ENCODE data around the gene SLC12A5. TPM values are rescaled to one million over a fixed set of nuclear protein-coding genes. Genes with fewer than 3 reads are reported as not detected.
A peak's percentile ranks its signal among the peaks of the same experiment; 100 is the strongest.
"Not testable (repeated sequence)": the region's sequence is repeated elsewhere in the genome, so short reads cannot be mapped to it uniquely, and the experiment has no call there.

SLC12A5 gene
- total RNA-seq, 1 donor from 2014 or later = 0.77 TPM

DNA sequence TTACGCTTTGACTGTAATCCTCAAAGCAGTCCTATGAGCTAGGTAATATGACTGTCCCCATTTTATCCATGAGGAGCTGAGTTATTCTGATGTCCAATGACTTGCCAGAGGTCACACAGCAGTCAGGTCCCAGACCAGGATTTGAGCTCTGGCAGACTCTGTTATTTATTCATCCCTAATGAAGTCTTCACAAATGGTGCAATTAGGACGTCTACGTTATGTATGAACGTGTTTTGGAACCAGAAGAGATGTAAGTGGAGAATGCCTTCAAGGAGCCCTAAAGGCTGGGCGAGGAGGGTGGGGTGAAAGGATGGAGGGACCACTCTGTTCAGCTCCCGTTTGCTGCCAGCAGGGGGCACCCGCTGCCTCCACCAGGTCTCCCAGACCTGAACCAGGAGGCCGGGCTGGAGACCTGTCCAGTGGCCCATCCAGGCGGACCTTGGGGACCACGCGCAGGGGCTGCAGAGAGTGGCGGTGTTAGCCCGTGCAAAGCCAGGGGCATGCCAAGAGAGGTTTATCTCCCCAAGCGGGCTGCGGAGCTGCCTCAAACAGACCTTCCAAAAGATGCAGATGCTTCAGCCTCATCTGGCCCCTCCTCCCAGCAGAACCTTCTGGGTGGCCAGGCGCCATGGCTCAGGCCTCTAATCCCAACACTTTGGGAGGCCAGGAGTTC, 41.8 kb upstream of the SLC12A5 start:
- H2AFZ ChIP-seq (replicated peaks) = no peak overlapping the region

DNA sequence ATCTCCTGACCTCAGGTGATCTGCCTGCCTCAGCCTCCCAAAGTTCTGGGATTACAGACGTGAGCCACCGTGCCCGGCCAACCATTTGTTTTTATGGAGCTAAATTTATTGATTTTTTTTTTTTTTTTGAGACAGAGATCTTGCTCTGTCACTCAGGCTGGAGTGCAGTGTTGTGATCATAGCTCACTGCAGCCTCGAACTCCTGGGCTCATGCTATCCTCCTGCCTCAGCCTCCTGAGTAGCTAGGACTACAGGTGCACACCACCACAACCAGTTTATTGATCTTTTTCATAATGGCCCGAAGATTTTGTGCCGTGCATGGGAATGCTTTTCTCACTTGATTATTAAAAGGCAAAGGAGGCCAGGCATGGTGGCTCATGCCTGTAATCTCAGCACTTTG, 40.2 kb upstream of the SLC12A5 start:
- H3K27me3 Mint-ChIP-seq (ENCODE audit: insufficient read depth, low read depth); H3K9me3 ChIP-seq (ENCODE audit: low read depth); H3K4me2 ChIP-seq; H3K4me1 Mint-ChIP-seq; H3F3A ChIP-seq (ENCODE audit: low read depth); H3K27ac ChIP-seq; H3K36me3 ChIP-seq; H3K9ac ChIP-seq; DNase-seq (ENCODE audit: low spot score); H3K79me2 ChIP-seq (ENCODE audit: low read depth); H3K27me3 ChIP-seq; H3K4me3 ChIP-seq; H2AFZ ChIP-seq (replicated peaks); H3K9me3 Mint-ChIP-seq; H3K4me1 ChIP-seq; H4K20me1 ChIP-seq (ENCODE audit: low read depth); H3K4me3 Mint-ChIP-seq; H3K27ac Mint-ChIP-seq; H3K36me3 Mint-ChIP-seq: not testable (repeated sequence)

More for the DNA sequence above, 41.8 kb upstream of the SLC12A5 start:
- no peaks in the 10 kb centered on the region for H3K9me3 Mint-ChIP-seq
- Histone ChIP-seq H3K27me3 (no peaks in the 10 kb centered on the region), H3K36me3 (no peaks in the 10 kb centered on the region), H3K27ac (no peak overlapping the region), H3K4me1 (no peaks in the 10 kb centered on the region), H4K20me1 (ENCODE audit: low read depth) (no peaks in the 10 kb centered on the region), H3K79me2 (ENCODE audit: low read depth) (no peaks in the 10 kb centered on the region), H3K9ac (no peak overlapping the region), H3K9me3 (ENCODE audit: low read depth) (no peaks in the 10 kb centered on the region), H3K4me3 (no peak overlapping the region), H3K4me2 (no peak overlapping the region), H3F3A (ENCODE audit: low read depth) (peaks cover 4% of the 10 kb centered on the region)
- H3K27me3 Mint-ChIP-seq (ENCODE audit: insufficient read depth, low read depth) = peaks cover 2% of the 10 kb centered on the region
- TF ChIP-seq, protein P1, sequence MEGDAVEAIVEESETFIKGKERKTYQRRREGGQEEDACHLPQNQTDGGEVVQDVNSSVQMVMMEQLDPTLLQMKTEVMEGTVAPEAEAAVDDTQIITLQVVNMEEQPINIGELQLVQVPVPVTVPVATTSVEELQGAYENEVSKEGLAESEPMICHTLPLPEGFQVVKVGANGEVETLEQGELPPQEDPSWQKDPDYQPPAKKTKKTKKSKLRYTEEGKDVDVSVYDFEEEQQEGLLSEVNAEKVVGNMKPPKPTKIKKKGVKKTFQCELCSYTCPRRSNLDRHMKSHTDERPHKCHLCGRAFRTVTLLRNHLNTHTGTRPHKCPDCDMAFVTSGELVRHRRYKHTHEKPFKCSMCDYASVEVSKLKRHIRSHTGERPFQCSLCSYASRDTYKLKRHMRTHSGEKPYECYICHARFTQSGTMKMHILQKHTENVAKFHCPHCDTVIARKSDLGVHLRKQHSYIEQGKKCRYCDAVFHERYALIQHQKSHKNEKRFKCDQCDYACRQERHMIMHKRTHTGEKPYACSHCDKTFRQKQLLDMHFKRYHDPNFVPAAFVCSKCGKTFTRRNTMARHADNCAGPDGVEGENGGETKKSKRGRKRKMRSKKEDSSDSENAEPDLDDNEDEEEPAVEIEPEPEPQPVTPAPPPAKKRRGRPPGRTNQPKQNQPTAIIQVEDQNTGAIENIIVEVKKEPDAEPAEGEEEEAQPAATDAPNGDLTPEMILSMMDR (IDR thresholded peaks at IDR 0.05) = peak; percentile 90
- TF ChIP-seq EZH2 (IDR thresholded peaks at IDR 0.05) = no peak
- peak; percentile 88 for DNase-seq (ENCODE audit: low spot score)
- no peaks in the 10 kb centered on the region for H3K36me3 Mint-ChIP-seq
- no peak overlapping the region for H3K27ac Mint-ChIP-seq
- no peaks in the 10 kb centered on the region for H3K4me1 Mint-ChIP-seq
- peak overlapping the region; percentile 33 for H3K4me3 Mint-ChIP-seq

DNA sequence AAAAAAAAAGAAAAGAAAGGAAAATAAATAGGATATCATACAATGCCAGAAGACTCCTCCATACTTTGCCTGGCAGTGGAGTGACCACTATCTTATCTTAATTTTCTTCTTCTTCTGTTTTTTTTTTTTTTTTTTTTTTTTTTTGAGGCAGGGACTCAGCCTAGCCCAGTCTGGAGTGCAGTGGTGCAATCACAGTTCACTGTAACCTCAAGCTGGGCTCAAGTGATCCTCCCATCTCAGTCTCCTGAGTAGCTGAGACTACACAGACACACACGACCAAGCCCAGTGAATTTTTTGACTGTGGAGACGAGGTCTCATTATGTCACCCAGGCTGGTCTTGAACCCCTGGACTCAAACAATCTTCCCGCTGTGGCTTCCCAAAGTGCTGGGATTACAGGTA, 37.4 kb upstream of the SLC12A5 start:
- Mint-ChIP-seq H3K27me3 (ENCODE audit: insufficient read depth, low read depth) (peaks cover 6% of the 10 kb centered on the region), H3K4me3 (no peak overlapping the region), H3K27ac (no peak overlapping the region), H3K36me3 (no peaks in the 10 kb centered on the region), H3K9me3 (no peaks in the 10 kb centered on the region), H3K4me1 (peaks cover 3% of the 10 kb centered on the region)
- H3K4me1 ChIP-seq = no peaks in the 10 kb centered on the region
- peaks cover 4% of the 10 kb centered on the region for H3F3A ChIP-seq (ENCODE audit: low read depth)
- H4K20me1 ChIP-seq (ENCODE audit: low read depth) = no peaks in the 10 kb centered on the region
- H3K4me2 ChIP-seq = no peak overlapping the region
- no peaks in the 10 kb centered on the region for H3K27me3 ChIP-seq
- H3K4me3 ChIP-seq = no peak overlapping the region
- H3K36me3 ChIP-seq = no peaks in the 10 kb centered on the region
- H3K27ac ChIP-seq = no peak overlapping the region
- no peak for TF ChIP-seq EZH2 (IDR thresholded peaks at IDR 0.05)
- TF ChIP-seq, protein P1 (IDR thresholded peaks at IDR 0.05) = no peak
- no peak for TF ChIP-seq EZH2phosphoT487 (IDR thresholded peaks at IDR 0.05)
- H3K9me3 ChIP-seq (ENCODE audit: low read depth) = no peaks in the 10 kb centered on the region
- H2AFZ ChIP-seq (replicated peaks) = no peak overlapping the region
- H3K9ac ChIP-seq = no peak overlapping the region
- H3K79me2 ChIP-seq (ENCODE audit: low read depth) = no peaks in the 10 kb centered on the region
- no peak for DNase-seq (ENCODE audit: low spot score)

DNA sequence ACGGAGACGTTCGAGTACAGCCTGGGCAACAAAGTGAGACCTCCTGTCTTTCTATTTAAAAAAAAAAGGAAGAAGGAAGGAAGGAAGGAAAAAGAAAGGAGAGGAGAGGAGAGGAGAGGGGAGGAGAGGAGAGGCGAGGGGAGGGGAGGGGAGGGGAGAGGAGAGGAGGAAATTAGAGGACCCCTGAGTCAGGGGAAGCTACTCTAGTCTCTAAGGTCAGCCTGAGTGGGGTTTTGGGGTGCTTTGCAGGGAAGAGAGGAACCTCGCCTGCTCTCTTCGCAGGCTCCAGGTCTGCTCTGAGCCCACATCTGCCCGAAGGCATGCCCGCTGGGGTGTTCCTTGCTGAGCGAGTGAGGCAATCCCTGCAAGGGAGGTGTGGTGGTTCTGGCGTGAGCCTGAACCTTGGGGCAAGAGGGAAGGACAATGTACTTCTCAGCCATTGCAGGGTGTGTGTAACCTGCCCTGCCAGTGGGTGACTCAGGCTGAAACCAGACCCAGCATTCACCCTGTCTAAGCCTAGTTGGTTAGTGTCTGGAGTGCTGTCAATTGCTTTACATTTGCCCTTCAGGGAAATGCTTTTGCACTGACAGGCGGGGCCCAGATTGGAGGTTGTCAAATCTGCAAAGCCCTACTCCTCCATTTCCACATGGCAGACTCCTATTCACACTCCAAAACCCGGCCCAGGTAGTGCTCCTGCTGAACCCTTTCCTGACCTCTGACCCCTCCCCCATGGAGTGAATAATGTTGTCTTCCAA, 35.6 kb upstream of the SLC12A5 start:
- no peak overlapping the region for H3K27ac Mint-ChIP-seq
- no peaks in the 10 kb centered on the region for H3F3A ChIP-seq (ENCODE audit: low read depth)
- TF ChIP-seq, protein P1 (IDR thresholded peaks at IDR 0.05) = no peak
- no peak for TF ChIP-seq EZH2phosphoT487 (IDR thresholded peaks at IDR 0.05)
- no peak for TF ChIP-seq EZH2 (IDR thresholded peaks at IDR 0.05)
- no peaks in the 10 kb centered on the region for H3K9me3 ChIP-seq (ENCODE audit: low read depth)
- H3K27me3 ChIP-seq = no peaks in the 10 kb centered on the region
- no peaks in the 10 kb centered on the region for H3K9me3 Mint-ChIP-seq
- no peak overlapping the region for H3K27ac ChIP-seq
- no peaks in the 10 kb centered on the region for H3K79me2 ChIP-seq (ENCODE audit: low read depth)
- peaks cover 3% of the 10 kb centered on the region for H3K27me3 Mint-ChIP-seq (ENCODE audit: insufficient read depth, low read depth)
- H3K4me3 ChIP-seq = no peak overlapping the region
- no peak overlapping the region for H3K4me2 ChIP-seq
- H3K36me3 ChIP-seq = no peaks in the 10 kb centered on the region
- DNase-seq (ENCODE audit: low spot score) = no peak
- H2AFZ ChIP-seq (replicated peaks) = no peak overlapping the region
- H3K4me3 Mint-ChIP-seq = no peak overlapping the region
- no peaks in the 10 kb centered on the region for H3K36me3 Mint-ChIP-seq
- no peak overlapping the region for H3K9ac ChIP-seq
- no peaks in the 10 kb centered on the region for H4K20me1 ChIP-seq (ENCODE audit: low read depth)
- H3K4me1 Mint-ChIP-seq = peaks cover 5% of the 10 kb centered on the region
- no peaks in the 10 kb centered on the region for H3K4me1 ChIP-seq

Data from neural progenitor cell (in vitro differentiated cells).